Sigmoid colon (tissue), 4 donors: Measurements from ENCODE around the gene MTSS2.
A peak's percentile ranks its signal among the peaks of the same experiment; 100 is the strongest.

ENCODE experiments used
- POLR2A ChIP-seq, 2 donors: fragments of 450-650 bp; IDR thresholded peaks; one replicate each; pipeline ENCODE4 v1.6.1; 2016; ENCODE audit warnings: antibody characterized with exemption in 2 of 2, mild to moderate bottlenecking in 2 of 2, moderate library complexity in 2 of 2
- POLR2AphosphoS5 ChIP-seq, 4 donors: sonication (generic); formaldehyde crosslinking; IDR thresholded peaks; one replicate each; pipeline ENCODE4 v1.6.1; 2017; ENCODE audit warnings: antibody characterized with exemption in 4 of 4

GRCh38 chr16:70692873-70693671 is 7.2 kb upstream of the MTSS2 start:
- TF ChIP-seq POLR2AphosphoS5 (IDR thresholded peaks at IDR 0.05) (peak; percentile 86 to 96 (median 88)), POLR2A (IDR thresholded peaks at IDR 0.05) (peak; percentile 26 to 65)
